CD4-positive, alpha-beta memory T cell (primary cell): Measurements from ENCODE around the gene PXYLP1. TPM values are rescaled to one million over a fixed set of nuclear protein-coding genes. Genes with fewer than 3 reads are reported as not detected.
"Not testable (repeated sequence)": the region's sequence is repeated elsewhere in the genome, so short reads cannot be mapped to it uniquely, and the experiment has no call there.

Source experiments
- CTCF ChIA-PET: fragments of 350-600 bp; sonication (Branson Sonifier 250); formaldehyde crosslinking; loops from one replicate; lab custom pipeline; 2021; ENCODE audit warnings: inconsistent platforms; ENCODE audit not compliant: partially characterized antibody; lab: Charles Lee
- POLR2A ChIA-PET: fragments of 350-600 bp; sonication (Branson Sonifier 250); formaldehyde crosslinking; loops from one replicate; lab custom pipeline; 2021; ENCODE audit not compliant: partially characterized antibody; lab: Charles Lee
- DNase-seq, 5 donors: peaks; one replicate each; pipeline versions ENCODE4 v3.0.0 to v3.0.0-alpha.2; 2020 to 2022; ENCODE audit warnings: mixed read lengths in 1 of 5
- H3K27ac ChIP-seq: one replicate; pipeline ENCODE4 v1.7.0; 2013; ENCODE audit warnings: low read depth, low read length
- H3K27me3 ChIP-seq: 2 replicates; pipeline ENCODE4 v1.7.0; 2013; ENCODE audit warnings: mild to moderate bottlenecking, low read length, moderate library complexity; ENCODE audit not compliant: insufficient read depth
- H3K36me3 ChIP-seq: 2 replicates; pipeline ENCODE4 v1.7.0; 2013; ENCODE audit warnings: mild to moderate bottlenecking, low read length, moderate library complexity; ENCODE audit not compliant: insufficient read depth
- H3K4me1 ChIP-seq: 2 replicates; pipeline ENCODE4 v1.7.0; 2013; ENCODE audit warnings: mild to moderate bottlenecking, low read length, moderate library complexity; ENCODE audit not compliant: insufficient read depth
- H3K4me3 ChIP-seq, 2 donors: one replicate each; pipeline ENCODE4 v1.7.0; 2013; ENCODE audit warnings: low read length in 2 of 2, mild to moderate bottlenecking in 1 of 2
- H3K9me3 ChIP-seq, 2 donors: one replicate each; pipeline ENCODE4 v1.7.0; 2013; ENCODE audit warnings: low read length in 2 of 2, control low read depth in 1 of 2; ENCODE audit not compliant: control insufficient read depth in 1 of 2
- H3K27ac Mint-ChIP-seq, 7 donors: one replicate each; pipeline ENCODE4 v1.8.0; 2020 to 2021; ENCODE audit warnings: mixed read lengths in 7 of 7, mild to moderate bottlenecking in 6 of 7, inconsistent platforms in 3 of 7, moderate library complexity in 3 of 7
- H3K27me3 Mint-ChIP-seq, 2 donors: one replicate each; pipeline ENCODE4 v1.8.0; 2020 to 2021; ENCODE audit warnings: mixed read lengths in 2 of 2
- H3K36me3 Mint-ChIP-seq, 2 donors: one replicate each; pipeline ENCODE4 v1.8.0; 2020 to 2021; ENCODE audit warnings: mixed read lengths in 2 of 2, inconsistent platforms in 1 of 2, mild to moderate bottlenecking in 1 of 2
- H3K4me1 Mint-ChIP-seq, 4 donors: one replicate each; pipeline ENCODE4 v1.8.0; 2020 to 2021; ENCODE audit warnings: mixed read lengths in 4 of 4, mild to moderate bottlenecking in 1 of 4
- H3K4me3 Mint-ChIP-seq, 8 donors: one replicate each; pipeline ENCODE4 v1.8.0; 2020 to 2021; ENCODE audit warnings: mixed read lengths in 8 of 8, mild to moderate bottlenecking in 7 of 8, moderate library complexity in 6 of 8, inconsistent platforms in 3 of 8
- H3K9me3 Mint-ChIP-seq, 8 donors: one replicate each; pipeline ENCODE4 v1.8.0; 2020 to 2021; ENCODE audit warnings: mixed read lengths in 8 of 8, mild to moderate bottlenecking in 5 of 8, inconsistent platforms in 3 of 8, moderate library complexity in 1 of 8
- intact Hi-C: fragments of 100-400 bp; cut with micrococcal nuclease; formaldehyde crosslinking; loops from one replicate; pipeline ENCODE4 v1.15.1; 2023
- polyA plus RNA-seq, 2 donors: library from polyadenylated mRNA; unstranded; fragments of 300-500 nt; fragmentation: Illumina TruSeq; gene quantifications; one replicate each; pipeline ENCODE4 v1.2.3, GENCODE V29; 2021
- total RNA-seq, 2 experiments: library from RNA; stranded (reverse); gene quantifications; one replicate each; pipeline ENCODE4 v1.2.3, GENCODE V29; 2021

PXYLP1 gene
- total and polyA plus RNA-seq, 4 experiments from 2014 or later = 5.2 to 22.6 (median 12.0) TPM

- ChIA-PET CTCF (interaction anchor here (1.2 to 2.5 kb wide), 2 partner anchors 9 to 31 kb away, joined by 3 to 15 read pairs; partner anchors contain the start of gene PXYLP1), POLR2A (no interaction called here)
- Mint-ChIP-seq H3K27me3 (peaks cover 2 to 10% of the 10 kb centered on the region in 2 donors), H3K36me3 (no peaks in the 10 kb centered on the region), H3K4me3 (no peak overlapping the region), H3K9me3 (peaks cover 0 to 3% (median 0%) of the 10 kb centered on the region in 8 donors), H3K4me1 (no peaks in the 10 kb centered on the region), H3K27ac (no peak overlapping the region)
- intact Hi-C loops = no loop called here
- Histone ChIP-seq H3K4me3 (no peak overlapping the region), H3K36me3 (no peaks in the 10 kb centered on the region), H3K27me3 (no peaks in the 10 kb centered on the region), H3K27ac (no peak overlapping the region), H3K9me3 (no peaks in the 10 kb centered on the region), H3K4me1 (no peaks in the 10 kb centered on the region)
- DNase-seq = no peak
Measured at GRCh38 chr3:141201122-141201521, 30.5 kb upstream of the PXYLP1 start.

DNA sequence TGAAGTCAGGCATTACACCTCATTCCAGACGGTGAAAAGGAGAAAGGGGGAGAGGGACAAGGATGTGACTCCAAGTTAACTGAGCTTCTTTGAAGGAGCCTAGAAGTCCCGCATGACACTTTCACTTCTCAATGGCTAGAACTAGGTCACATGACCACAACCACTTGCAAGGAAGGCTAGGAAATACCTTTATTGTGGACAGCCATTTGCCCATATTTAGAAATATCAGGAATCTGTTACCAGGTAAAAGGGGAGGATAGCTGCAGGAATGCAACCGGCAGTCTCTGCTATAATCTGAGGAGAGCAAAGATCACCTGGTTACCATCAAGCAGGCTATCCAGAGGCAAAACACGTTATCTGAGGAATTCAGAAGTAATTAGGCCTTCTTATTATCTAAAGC lies 28.9 kb upstream of the PXYLP1 start:
- Mint-ChIP-seq H3K36me3 (no peaks in the 10 kb centered on the region), H3K4me3 (no peak overlapping the region), H3K27ac (no peak overlapping the region), H3K9me3 (peaks cover 0 to 2% (median 0%) of the 10 kb centered on the region in 8 donors), H3K4me1 (no peaks in the 10 kb centered on the region), H3K27me3 (peaks cover 7 to 10% of the 10 kb centered on the region in 2 donors)
- H3K36me3 ChIP-seq = no peaks in the 10 kb centered on the region
- POLR2A ChIA-PET = no interaction called here
- DNase-seq = no peak
- no peaks in the 10 kb centered on the region for H3K4me1 ChIP-seq
- H3K4me3 ChIP-seq = no peak overlapping the region
- H3K27ac ChIP-seq = no peak overlapping the region
- intact Hi-C loops = no loop called here
- no peaks in the 10 kb centered on the region for H3K27me3 ChIP-seq
- CTCF ChIA-PET = interaction anchor here (1.4 to 2.5 kb wide), 2 partner anchors 8 to 11 kb away, joined by 3 to 15 read pairs; no protein-coding TSS in a partner anchor
- H3K9me3 ChIP-seq = no peaks in the 10 kb centered on the region

- Mint-ChIP-seq H3K9me3 (peaks cover 0 to 2% (median 0%) of the 10 kb centered on the region in 8 donors), H3K27ac (no peak overlapping the region), H3K4me1 (no peaks in the 10 kb centered on the region), H3K27me3 (peaks cover 6 to 7% of the 10 kb centered on the region in 2 donors), H3K4me3 (no peak overlapping the region), H3K36me3 (no peaks in the 10 kb centered on the region)
- DNase-seq = no peak
- H3K27me3 ChIP-seq = no peaks in the 10 kb centered on the region
- intact Hi-C loops = no loop called here
- no peaks in the 10 kb centered on the region for H3K4me1 ChIP-seq
- H3K9me3 ChIP-seq = no peaks in the 10 kb centered on the region
- CTCF ChIA-PET = no interaction called here
- H3K4me3 ChIP-seq = no peak overlapping the region
- no peaks in the 10 kb centered on the region for H3K36me3 ChIP-seq
- POLR2A ChIA-PET = no interaction called here
- no peak overlapping the region for H3K27ac ChIP-seq
Measured at GRCh38 chr3:141203866-141204265, 27.8 kb upstream of the PXYLP1 start.

- Histone ChIP-seq H3K4me3 (no peak overlapping the region), H3K27ac (no peak overlapping the region), H3K4me1 (no peaks in the 10 kb centered on the region), H3K27me3 (no peaks in the 10 kb centered on the region), H3K9me3 (no peaks in the 10 kb centered on the region), H3K36me3 (no peaks in the 10 kb centered on the region)
- ChIA-PET POLR2A (no interaction called here), CTCF (no interaction called here)
- intact Hi-C loops = no loop called here
- Mint-ChIP-seq H3K27me3 (peaks cover 6 to 7% of the 10 kb centered on the region in 2 donors), H3K4me3 (no peak overlapping the region), H3K4me1 (no peaks in the 10 kb centered on the region), H3K27ac (peak overlapping the region in 1 of 7 donors; percentile 73), H3K36me3 (no peaks in the 10 kb centered on the region), H3K9me3 (peaks cover 0 to 2% (median 0%) of the 10 kb centered on the region in 8 donors)
- DNase-seq = no peak
Measured at GRCh38 chr3:141204343-141204742, 27.3 kb upstream of the PXYLP1 start.

GRCh38 chr3:141211306-141211705 lies 20.3 kb upstream of the PXYLP1 start:
- H3K27ac Mint-ChIP-seq, intact Hi-C loops, CTCF ChIA-PET, H3K36me3 ChIP-seq, H3K9me3 Mint-ChIP-seq, H3K27me3 ChIP-seq, H3K4me1 Mint-ChIP-seq, H3K27ac ChIP-seq, H3K27me3 Mint-ChIP-seq, H3K4me1 ChIP-seq, H3K4me3 Mint-ChIP-seq, POLR2A ChIA-PET, H3K9me3 ChIP-seq, DNase-seq, H3K4me3 ChIP-seq, H3K36me3 Mint-ChIP-seq: not testable (repeated sequence)

GRCh38 chr3:141212101-141212500 lies 19.5 kb upstream of the PXYLP1 start:
- H3K27ac Mint-ChIP-seq = no peak overlapping the region
- POLR2A ChIA-PET = no interaction called here
- no peaks in the 10 kb centered on the region for H3K36me3 Mint-ChIP-seq
- H3K4me3 Mint-ChIP-seq = no peak overlapping the region
- Histone ChIP-seq H3K4me1 (no peaks in the 10 kb centered on the region), H3K27ac (no peak overlapping the region), H3K9me3 (no peaks in the 10 kb centered on the region), H3K36me3 (no peaks in the 10 kb centered on the region), H3K27me3 (no peaks in the 10 kb centered on the region), H3K4me3 (no peak overlapping the region)
- peaks cover 0 to 5% of the 10 kb centered on the region in 2 donors for H3K27me3 Mint-ChIP-seq
- no peaks in the 10 kb centered on the region for H3K9me3 Mint-ChIP-seq
- intact Hi-C loops = no loop called here
- H3K4me1 Mint-ChIP-seq = no peaks in the 10 kb centered on the region
- CTCF ChIA-PET = no interaction called here
- no peak for DNase-seq

DNA sequence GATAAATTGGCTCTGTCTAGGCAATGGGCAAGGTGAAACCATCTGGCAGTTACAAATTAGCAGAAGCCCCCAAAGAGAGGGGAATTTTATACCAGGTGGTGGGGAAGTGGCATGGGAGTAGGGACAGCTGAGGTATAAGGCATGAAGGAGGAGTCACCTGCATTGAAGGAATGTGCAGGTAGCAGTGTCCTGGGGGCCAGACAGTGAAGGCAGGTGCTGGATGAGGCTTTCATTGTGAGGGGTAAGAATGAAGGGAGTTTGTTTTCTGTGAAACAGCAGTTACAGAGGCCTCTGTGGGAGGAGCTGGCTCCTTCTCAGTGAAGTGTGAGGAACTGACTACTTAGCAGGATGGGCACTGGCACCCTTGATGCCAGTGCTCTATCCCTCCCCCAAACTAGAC lies 19.1 kb upstream of the PXYLP1 start:
- H3K27ac Mint-ChIP-seq = no peak overlapping the region
- intact Hi-C loops = no loop called here
- POLR2A ChIA-PET = no interaction called here
- H3K9me3 Mint-ChIP-seq = no peaks in the 10 kb centered on the region
- peaks cover 0 to 5% of the 10 kb centered on the region in 2 donors for H3K27me3 Mint-ChIP-seq
- H3K36me3 ChIP-seq = no peaks in the 10 kb centered on the region
- H3K27ac ChIP-seq = no peak overlapping the region
- no peaks in the 10 kb centered on the region for H3K36me3 Mint-ChIP-seq
- CTCF ChIA-PET = no interaction called here
- H3K4me3 Mint-ChIP-seq = no peak overlapping the region
- no peaks in the 10 kb centered on the region for H3K9me3 ChIP-seq
- H3K27me3 ChIP-seq = no peaks in the 10 kb centered on the region
- H3K4me3 ChIP-seq = no peak overlapping the region
- H3K4me1 Mint-ChIP-seq = no peaks in the 10 kb centered on the region
- DNase-seq = no peak
- H3K4me1 ChIP-seq = no peaks in the 10 kb centered on the region

DNA sequence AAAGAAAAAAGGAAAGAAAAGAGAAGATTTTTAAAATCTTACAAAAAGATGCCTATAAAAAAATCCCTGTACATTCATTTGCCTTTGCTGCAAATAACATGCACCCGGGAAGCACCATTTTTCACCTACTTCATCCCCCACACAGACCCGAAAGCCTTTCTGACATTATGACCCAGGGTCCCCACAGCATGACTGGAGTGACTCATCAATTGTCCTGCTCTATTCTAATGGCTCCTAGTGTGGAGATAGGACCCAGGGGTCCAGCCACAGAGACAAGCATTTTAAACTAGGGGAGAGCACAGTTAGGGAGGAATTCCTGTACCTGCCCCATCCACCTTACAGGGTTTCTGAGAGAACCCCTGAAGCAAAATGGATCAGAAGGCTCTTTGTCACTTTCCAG lies 14.7 kb upstream of the PXYLP1 start:
- Histone ChIP-seq H3K9me3 (no peaks in the 10 kb centered on the region), H3K36me3 (no peaks in the 10 kb centered on the region), H3K4me3 (no peak overlapping the region), H3K4me1 (no peaks in the 10 kb centered on the region), H3K27ac (no peak overlapping the region), H3K27me3 (no peaks in the 10 kb centered on the region)
- H3K4me3 Mint-ChIP-seq = no peak overlapping the region
- H3K36me3 Mint-ChIP-seq = no peaks in the 10 kb centered on the region
- ChIA-PET POLR2A (no interaction called here), CTCF (no interaction called here)
- H3K4me1 Mint-ChIP-seq = no peaks in the 10 kb centered on the region
- H3K9me3 Mint-ChIP-seq = peaks cover 0 to 3% (median 0%) of the 10 kb centered on the region in 8 donors
- H3K27me3 Mint-ChIP-seq = peaks cover 3 to 5% of the 10 kb centered on the region in 2 donors
- H3K27ac Mint-ChIP-seq = no peak overlapping the region
- intact Hi-C loops = no loop called here
- DNase-seq = no peak
